ENCODE measurements around the gene MRPL21. TPM values are rescaled to one million over a fixed set of nuclear protein-coding genes. Genes with fewer than 3 reads are reported as not detected.

MRPL21 gene
- total RNA-seq, 1 experiment from 2014 or later = 179 TPM

DNA sequence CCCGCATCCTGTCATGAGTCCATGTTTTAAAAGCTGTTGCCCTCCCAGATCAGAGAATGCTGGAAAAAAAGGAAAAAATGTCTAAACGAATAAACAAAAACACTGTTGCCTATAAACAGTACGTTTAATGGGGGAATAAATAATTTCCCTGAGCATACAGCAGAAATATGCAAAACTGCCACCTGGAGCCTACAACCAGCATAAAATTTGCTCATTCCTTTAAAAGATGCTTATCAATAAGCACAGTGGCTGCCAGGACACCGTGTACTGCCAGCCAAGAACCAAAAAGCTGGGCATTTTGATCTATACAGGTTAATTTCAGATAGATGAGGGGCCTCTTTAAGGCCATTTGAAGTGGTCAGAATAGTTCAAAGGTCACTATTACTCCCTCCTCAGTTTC, 56.2 kb downstream of the MRPL21 start:
- Histone ChIP-seq H3K4me1 (peaks cover 7% of the 10 kb centered on the region; the same call in 1 of the 2 replicates), H3K4me3 (ENCODE audit: low read depth, low read length) (no peak overlapping the region), H3K27me3 (replicated peaks; ENCODE audit: control insufficient read depth, insufficient read depth, low read length) (0 out of 2 replicates have a peak, but pooled peaks cover under 1% of the 10 kb centered on the region), H3K9me3 (no peaks in the 10 kb centered on the region), H3K36me3 (ENCODE audit: control insufficient read depth, insufficient read depth, low read length) (no peaks in the 10 kb centered on the region)
- H3K27ac Mint-ChIP-seq (ENCODE audit: unreplicated experiment) = no peak overlapping the region
- H3K4me1 Mint-ChIP-seq (ENCODE audit: low read depth, unreplicated experiment) = peaks cover 29% of the 10 kb centered on the region
- H3K9me3 Mint-ChIP-seq (ENCODE audit: unreplicated experiment) = no peaks in the 10 kb centered on the region
- intact Hi-C loops (cut with micrococcal nuclease; ENCODE audit: unreplicated experiment) = no loop called here
- H3K36me3 Mint-ChIP-seq (ENCODE audit: insufficient read depth, unreplicated experiment) = peaks cover 7% of the 10 kb centered on the region
- no peak overlapping the region for H3K4me3 Mint-ChIP-seq (ENCODE audit: unreplicated experiment)
- no TSS peak for BruUV-seq (replicated peaks)
- TF ChIP-seq, protein P1, sequence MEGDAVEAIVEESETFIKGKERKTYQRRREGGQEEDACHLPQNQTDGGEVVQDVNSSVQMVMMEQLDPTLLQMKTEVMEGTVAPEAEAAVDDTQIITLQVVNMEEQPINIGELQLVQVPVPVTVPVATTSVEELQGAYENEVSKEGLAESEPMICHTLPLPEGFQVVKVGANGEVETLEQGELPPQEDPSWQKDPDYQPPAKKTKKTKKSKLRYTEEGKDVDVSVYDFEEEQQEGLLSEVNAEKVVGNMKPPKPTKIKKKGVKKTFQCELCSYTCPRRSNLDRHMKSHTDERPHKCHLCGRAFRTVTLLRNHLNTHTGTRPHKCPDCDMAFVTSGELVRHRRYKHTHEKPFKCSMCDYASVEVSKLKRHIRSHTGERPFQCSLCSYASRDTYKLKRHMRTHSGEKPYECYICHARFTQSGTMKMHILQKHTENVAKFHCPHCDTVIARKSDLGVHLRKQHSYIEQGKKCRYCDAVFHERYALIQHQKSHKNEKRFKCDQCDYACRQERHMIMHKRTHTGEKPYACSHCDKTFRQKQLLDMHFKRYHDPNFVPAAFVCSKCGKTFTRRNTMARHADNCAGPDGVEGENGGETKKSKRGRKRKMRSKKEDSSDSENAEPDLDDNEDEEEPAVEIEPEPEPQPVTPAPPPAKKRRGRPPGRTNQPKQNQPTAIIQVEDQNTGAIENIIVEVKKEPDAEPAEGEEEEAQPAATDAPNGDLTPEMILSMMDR (IDR thresholded peaks at IDR 0.05; ENCODE audit: insufficient read depth in 1 of 2, low read depth in 1 of 2, low read length in 1 of 2, severe bottlenecking in 1 of 2, unreplicated experiment in 1 of 2) = no peak
- CTCF ChIA-PET = interaction anchor here (0.6 to 0.9 kb wide), 2 partner anchors 148 to 197 kb away, joined by 3 to 4 read pairs; no protein-coding TSS in a partner anchor
- POLR2A ChIA-PET = no interaction called here
- peaks cover 11% of the 10 kb centered on the region for H3K27me3 Mint-ChIP-seq (ENCODE audit: insufficient read depth, unreplicated experiment)
- DNase-seq = no peak

DNA sequence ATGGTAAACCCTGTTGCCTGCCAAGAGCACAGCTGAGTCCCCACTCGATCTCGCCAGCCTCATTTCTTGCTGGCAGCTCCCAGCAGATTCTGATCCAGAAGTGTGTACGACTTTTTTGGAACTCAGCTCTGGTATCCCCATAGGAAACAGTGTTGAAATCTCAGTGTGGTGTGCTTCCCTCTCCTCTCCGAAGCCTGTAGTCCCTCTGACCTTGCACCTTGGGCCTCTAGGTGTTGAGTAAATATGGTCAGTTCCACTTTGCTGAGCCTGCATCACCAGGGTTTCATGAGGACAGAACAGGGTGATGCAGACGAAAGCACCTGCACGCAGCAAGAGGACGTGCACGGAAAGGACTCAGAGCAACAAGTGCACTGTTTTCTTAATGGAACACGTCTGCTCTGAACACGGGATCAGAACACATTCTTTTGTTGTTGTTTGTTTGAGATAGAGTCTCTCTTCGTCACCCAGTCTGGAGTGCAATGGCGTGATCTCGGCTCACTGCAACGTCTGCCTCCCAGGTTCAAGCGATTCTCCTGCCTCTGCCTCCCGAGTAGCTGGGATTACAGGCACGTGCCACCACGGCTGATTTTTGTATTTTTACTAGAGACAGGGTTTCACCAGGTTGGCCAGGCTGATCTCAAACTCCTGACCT, 58.2 kb downstream of the MRPL21 start:
- Histone ChIP-seq H3K4me1 (peaks cover 18% of the 10 kb centered on the region), H3K9me3 (no peaks in the 10 kb centered on the region), H3K27me3 (replicated peaks; ENCODE audit: control insufficient read depth, insufficient read depth, low read length) (0 out of 2 replicates have a peak, but pooled peaks cover 1% of the 10 kb centered on the region), H3K4me3 (ENCODE audit: low read depth, low read length) (no peak overlapping the region), H3K36me3 (ENCODE audit: control insufficient read depth, insufficient read depth, low read length) (no peaks in the 10 kb centered on the region)
- no TSS peak for BruUV-seq (replicated peaks)
- peaks cover 11% of the 10 kb centered on the region for H3K27me3 Mint-ChIP-seq (ENCODE audit: insufficient read depth, unreplicated experiment)
- H3K36me3 Mint-ChIP-seq (ENCODE audit: insufficient read depth, unreplicated experiment) = peaks cover 10% of the 10 kb centered on the region
- no peak overlapping the region for H3K4me3 Mint-ChIP-seq (ENCODE audit: unreplicated experiment)
- TF ChIP-seq, protein P1 (IDR thresholded peaks at IDR 0.05; ENCODE audit: insufficient read depth in 1 of 2, low read depth in 1 of 2, low read length in 1 of 2, severe bottlenecking in 1 of 2, unreplicated experiment in 1 of 2) = no peak
- H3K4me1 Mint-ChIP-seq (ENCODE audit: low read depth, unreplicated experiment) = peaks cover 29% of the 10 kb centered on the region
- no peak for DNase-seq
- ChIA-PET POLR2A (no interaction called here), CTCF (no interaction called here)
- H3K27ac Mint-ChIP-seq (ENCODE audit: unreplicated experiment) = no peak overlapping the region
- intact Hi-C loops (cut with micrococcal nuclease; ENCODE audit: unreplicated experiment) = loop anchor here (2.0 kb wide), 2 partner anchors 23 to 213 kb away; no protein-coding TSS in a partner anchor
- H3K9me3 Mint-ChIP-seq (ENCODE audit: unreplicated experiment) = no peaks in the 10 kb centered on the region

DNA sequence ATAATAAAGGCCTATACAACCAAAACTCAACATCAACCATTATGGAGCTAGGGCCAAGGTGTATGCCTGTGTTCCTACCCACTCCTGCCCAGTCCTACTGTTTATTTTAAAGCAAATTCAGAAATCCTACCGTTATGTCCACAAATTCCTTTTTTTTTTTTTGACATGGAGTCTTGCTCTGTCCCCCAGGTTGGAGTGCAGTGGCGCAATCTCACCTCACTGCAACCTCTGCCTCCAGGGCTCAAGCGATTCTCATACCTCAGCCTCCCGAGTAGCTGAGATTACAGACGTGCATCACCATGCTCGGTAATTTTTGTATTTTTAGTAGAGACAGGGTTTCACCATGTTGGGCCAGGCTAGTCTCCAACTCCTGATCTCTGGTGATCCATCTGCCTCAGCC, 58.8 kb downstream of the MRPL21 start:
- BruUV-seq (replicated peaks) = no TSS peak
- H3K9me3 ChIP-seq = no peaks in the 10 kb centered on the region
- Mint-ChIP-seq H3K36me3 (ENCODE audit: insufficient read depth, unreplicated experiment) (peaks cover 10% of the 10 kb centered on the region), H3K9me3 (ENCODE audit: unreplicated experiment) (no peaks in the 10 kb centered on the region), H3K27me3 (ENCODE audit: insufficient read depth, unreplicated experiment) (peaks cover 11% of the 10 kb centered on the region), H3K27ac (ENCODE audit: unreplicated experiment) (no peak overlapping the region), H3K4me1 (ENCODE audit: low read depth, unreplicated experiment) (peaks cover 29% of the 10 kb centered on the region), H3K4me3 (ENCODE audit: unreplicated experiment) (peak overlapping the region; percentile 75)
- ChIA-PET POLR2A (no interaction called here), CTCF (interaction anchor here (0.5 to 1.7 kb wide), 9 partner anchors 9 to 229 kb away, joined by 3 to 10 read pairs (median 3); partner anchors contain the start of gene TPCN2)
- H3K4me1 ChIP-seq = peaks cover 23% of the 10 kb centered on the region
- DNase-seq = no peak
- 0 out of 2 replicates have a peak, but pooled peaks cover 1% of the 10 kb centered on the region for H3K27me3 ChIP-seq (replicated peaks; ENCODE audit: control insufficient read depth, insufficient read depth, low read length)
- H3K4me3 ChIP-seq (ENCODE audit: low read depth, low read length) = no peak overlapping the region
- no peaks in the 10 kb centered on the region for H3K36me3 ChIP-seq (ENCODE audit: control insufficient read depth, insufficient read depth, low read length)
- intact Hi-C loops (cut with micrococcal nuclease; ENCODE audit: unreplicated experiment) = loop anchor here (2.0 to 5.0 kb wide), 3 partner anchors 24 to 212 kb away; partner anchors contain the start of gene TESMIN
- TF ChIP-seq, protein P1 (IDR thresholded peaks at IDR 0.05; ENCODE audit: insufficient read depth in 1 of 2, low read depth in 1 of 2, low read length in 1 of 2, severe bottlenecking in 1 of 2, unreplicated experiment in 1 of 2) = no peak
